ENCODE data around the gene SAXO2.
A peak's percentile ranks its signal among the peaks of the same experiment; 100 is the strongest.
"Not testable (repeated sequence)": the region's sequence is repeated elsewhere in the genome, so short reads cannot be mapped to it uniquely, and the experiment has no call there.

SAXO2 gene, protein sequence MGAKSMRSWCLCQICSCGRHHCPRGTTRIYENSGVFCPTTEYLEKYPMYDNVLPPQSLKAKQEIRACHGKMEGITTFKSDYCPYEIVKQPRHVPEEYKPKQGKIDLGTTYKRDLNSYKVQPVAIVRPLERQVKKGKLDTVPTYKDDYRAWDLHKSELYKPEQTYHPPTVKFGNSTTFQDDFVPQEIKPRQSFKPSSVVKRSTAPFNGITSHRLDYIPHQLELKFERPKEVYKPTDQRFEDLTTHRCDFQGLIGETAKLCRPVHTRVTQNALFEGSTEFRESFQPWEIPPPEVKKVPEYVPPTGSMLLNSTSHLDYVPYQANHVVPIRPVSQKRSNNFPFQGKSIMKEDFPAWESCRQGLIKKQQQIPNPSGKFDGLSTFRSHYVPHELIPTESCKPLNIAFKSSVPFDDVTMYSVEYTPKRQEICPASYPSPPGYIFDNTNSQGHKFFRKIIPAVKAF

DNA sequence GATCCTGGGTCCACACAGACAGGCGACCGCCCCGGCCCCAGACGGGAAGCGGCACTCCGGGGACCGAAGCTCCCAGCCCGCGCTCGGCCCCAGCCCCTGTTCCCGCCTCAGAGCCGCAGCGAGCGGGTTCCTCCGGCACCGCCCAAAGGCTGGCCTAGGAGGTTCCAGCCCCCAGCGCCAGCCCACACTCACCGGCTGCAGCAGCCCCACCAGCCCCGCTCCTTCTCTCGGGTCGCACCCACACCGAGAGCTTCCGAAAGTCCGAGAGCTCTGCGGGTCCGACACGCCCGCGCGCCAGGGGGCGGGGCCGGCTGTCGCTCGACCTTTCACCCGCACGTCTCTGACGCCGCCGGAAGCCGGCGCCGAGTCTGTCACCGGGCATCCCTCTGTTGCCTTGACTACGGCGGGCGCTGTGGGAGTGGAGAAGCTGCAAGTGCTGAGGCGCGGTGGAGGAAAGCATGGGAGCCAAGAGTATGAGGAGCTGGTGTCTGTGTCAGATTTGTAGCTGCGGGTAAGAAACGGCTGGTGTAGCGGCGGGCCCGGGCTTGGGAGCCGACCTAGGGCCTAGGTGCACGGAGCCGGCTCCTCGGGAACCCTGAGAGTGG is at the start of gene SAXO2, which contains the start of gene EFL1:
TSS of gene SAXO2 (plus strand) at position 397 of the 605 bp plus-strand sequence. CDS start at position 459, 62 bp downstream.
TSS of gene EFL1 (minus strand) at position 313 of the 605 bp plus-strand sequence. CDS start 956 bp downstream, outside the sequence.
- peak; percentile 90 for DNase-seq
- peak within 1 kb of the TSS; percentile 83 for H3K4me3 ChIP-seq (ENCODE audit: low read depth, low read length)
- TF ChIP-seq, protein P1, sequence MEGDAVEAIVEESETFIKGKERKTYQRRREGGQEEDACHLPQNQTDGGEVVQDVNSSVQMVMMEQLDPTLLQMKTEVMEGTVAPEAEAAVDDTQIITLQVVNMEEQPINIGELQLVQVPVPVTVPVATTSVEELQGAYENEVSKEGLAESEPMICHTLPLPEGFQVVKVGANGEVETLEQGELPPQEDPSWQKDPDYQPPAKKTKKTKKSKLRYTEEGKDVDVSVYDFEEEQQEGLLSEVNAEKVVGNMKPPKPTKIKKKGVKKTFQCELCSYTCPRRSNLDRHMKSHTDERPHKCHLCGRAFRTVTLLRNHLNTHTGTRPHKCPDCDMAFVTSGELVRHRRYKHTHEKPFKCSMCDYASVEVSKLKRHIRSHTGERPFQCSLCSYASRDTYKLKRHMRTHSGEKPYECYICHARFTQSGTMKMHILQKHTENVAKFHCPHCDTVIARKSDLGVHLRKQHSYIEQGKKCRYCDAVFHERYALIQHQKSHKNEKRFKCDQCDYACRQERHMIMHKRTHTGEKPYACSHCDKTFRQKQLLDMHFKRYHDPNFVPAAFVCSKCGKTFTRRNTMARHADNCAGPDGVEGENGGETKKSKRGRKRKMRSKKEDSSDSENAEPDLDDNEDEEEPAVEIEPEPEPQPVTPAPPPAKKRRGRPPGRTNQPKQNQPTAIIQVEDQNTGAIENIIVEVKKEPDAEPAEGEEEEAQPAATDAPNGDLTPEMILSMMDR (IDR thresholded peaks at IDR 0.05; ENCODE audit: low read depth, low read length, missing control alignments), result no peak
- H3K27me3 ChIP-seq (replicated peaks), result no peaks in the 10 kb centered on the region
- in situ Hi-C loops (cut with HindIII; ENCODE audit: low pct_ligation_motif_present, low sequenced_read_pairs), result no loop called here
- H3K27ac ChIP-seq, result peak within 1 kb of the TSS; percentile 37
- H3K36me3 ChIP-seq (replicated peaks), result no peaks in the 10 kb centered on the region

DNA sequence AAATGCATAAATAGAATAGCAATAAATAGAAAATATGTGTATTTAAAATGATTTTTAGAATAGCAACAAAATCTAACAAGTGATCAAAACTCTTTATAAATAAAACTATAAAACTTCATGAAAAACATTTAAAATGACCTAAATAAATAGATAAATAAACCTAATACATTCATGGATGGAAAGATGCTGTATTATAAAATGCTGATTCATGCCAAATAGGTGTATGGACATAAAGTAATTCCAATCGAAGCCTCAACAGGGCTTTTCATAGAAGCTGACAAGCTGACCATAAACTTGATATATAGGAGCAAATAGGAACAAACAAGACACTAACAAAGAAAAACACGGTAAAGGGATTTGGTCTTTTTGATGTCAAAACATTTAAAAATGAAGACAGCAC is 46.5 kb upstream of the SAXO2 start:
- H3K27me3 ChIP-seq (replicated peaks); in situ Hi-C loops (cut with HindIII; ENCODE audit: low pct_ligation_motif_present, low sequenced_read_pairs); H3K27ac ChIP-seq; DNase-seq; H3K4me3 ChIP-seq (ENCODE audit: low read depth, low read length); H3K36me3 ChIP-seq (replicated peaks): not testable (repeated sequence)

DNA sequence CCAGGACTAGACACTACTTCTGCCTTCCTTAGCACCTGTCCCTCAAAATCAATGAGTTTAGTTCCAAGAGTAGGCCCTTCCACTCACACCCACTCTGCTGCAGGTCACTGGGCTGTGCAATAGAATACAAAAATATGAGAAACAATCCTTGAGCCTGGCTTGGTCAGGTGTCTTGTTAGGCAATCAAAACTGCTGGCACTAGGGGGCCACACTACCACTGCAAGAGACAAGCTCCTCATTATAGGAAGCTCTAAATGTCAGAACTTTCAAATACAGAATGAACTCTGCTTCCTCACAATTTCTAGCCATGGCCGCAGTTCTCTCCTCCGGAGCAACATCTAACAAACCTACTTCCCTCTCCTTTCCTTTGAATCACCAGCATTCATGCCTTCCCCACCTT is 41.1 kb upstream of the SAXO2 start:
- in situ Hi-C loops (cut with HindIII; ENCODE audit: low pct_ligation_motif_present, low sequenced_read_pairs); H3K36me3 ChIP-seq (replicated peaks); H3K27ac ChIP-seq; H3K27me3 ChIP-seq (replicated peaks); H3K4me3 ChIP-seq (ENCODE audit: low read depth, low read length): not testable (repeated sequence)
- TF ChIP-seq, protein P1 (IDR thresholded peaks at IDR 0.05; ENCODE audit: low read depth, low read length, missing control alignments), result peak; percentile 54
- peak; percentile 31 for DNase-seq

DNA sequence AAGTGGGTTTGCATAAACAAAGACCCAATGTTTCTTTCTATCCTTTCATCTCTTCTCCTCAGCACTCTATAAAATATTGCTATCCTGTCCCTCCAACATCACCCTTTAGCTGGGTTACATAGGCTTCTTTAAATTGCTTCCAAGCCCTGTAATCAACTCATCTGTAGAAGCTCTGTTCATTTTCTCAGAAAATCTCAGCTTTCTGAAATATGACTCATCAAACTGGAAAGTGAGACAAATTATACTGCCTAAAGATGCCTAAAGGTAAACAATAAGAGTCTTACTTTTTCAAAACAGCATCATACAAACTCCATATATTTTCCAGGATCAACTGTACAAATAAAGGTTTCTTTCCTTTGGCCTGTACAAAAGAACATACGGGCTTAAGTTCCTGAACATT is 33.9 kb upstream of the SAXO2 start:
- Histone ChIP-seq H3K4me3 (ENCODE audit: low read depth, low read length) (no peak overlapping the region), H3K36me3 (replicated peaks) (peaks cover 5% of the 10 kb centered on the region), H3K27me3 (replicated peaks) (no peaks in the 10 kb centered on the region), H3K27ac (no peak overlapping the region)
- in situ Hi-C loops (cut with HindIII; ENCODE audit: low pct_ligation_motif_present, low sequenced_read_pairs), result no loop called here
- TF ChIP-seq, protein P1 (IDR thresholded peaks at IDR 0.05; ENCODE audit: low read depth, low read length, missing control alignments), result no peak
- no peak for DNase-seq

DNA sequence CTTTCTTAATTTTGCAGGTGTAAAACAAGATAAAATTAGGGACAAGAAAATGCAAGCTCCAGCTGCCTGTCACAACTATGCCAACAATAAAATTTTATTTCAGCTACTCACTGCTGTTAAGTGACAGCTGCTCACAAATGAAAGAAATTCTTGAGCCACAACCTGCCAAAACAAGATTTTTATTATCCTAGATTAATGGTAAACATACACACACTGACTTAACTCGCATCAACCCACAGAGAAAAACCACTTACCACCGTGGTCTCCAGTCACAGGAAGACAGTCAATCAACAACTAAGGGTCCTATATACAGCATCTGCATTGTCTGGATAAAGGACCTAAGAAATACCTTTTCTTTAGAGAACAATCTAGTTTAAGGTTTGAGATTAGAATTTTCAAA is 31.4 kb upstream of the SAXO2 start:
- Histone ChIP-seq H3K27ac (no peak overlapping the region), H3K36me3 (replicated peaks) (peaks cover 3% of the 10 kb centered on the region), H3K4me3 (ENCODE audit: low read depth, low read length) (no peak overlapping the region), H3K27me3 (replicated peaks) (no peaks in the 10 kb centered on the region)
- no peak for DNase-seq
- in situ Hi-C loops (cut with HindIII; ENCODE audit: low pct_ligation_motif_present, low sequenced_read_pairs), result no loop called here
- TF ChIP-seq, protein P1 (IDR thresholded peaks at IDR 0.05; ENCODE audit: low read depth, low read length, missing control alignments), result no peak

DNA sequence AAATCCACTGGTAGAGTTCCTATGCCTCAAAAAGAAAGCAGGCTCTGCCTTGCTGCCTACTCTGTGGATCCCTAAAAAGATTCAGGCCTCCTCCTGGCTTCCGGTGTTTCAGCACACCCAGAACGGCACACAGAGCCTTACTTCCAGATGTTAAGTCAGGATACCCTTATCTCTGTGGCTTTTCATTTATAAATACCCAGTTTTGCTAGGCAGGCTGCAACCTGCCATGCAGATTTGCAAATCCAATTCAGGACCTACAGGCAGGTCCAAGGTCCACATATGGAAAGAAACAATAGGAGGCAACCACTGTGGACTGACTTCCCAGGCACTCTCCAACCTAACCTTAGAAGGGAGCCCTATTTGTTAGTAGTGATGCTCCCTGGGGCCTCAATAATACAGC is 30.8 kb upstream of the SAXO2 start:
- TF ChIP-seq, protein P1 (IDR thresholded peaks at IDR 0.05; ENCODE audit: low read depth, low read length, missing control alignments), result no peak
- Histone ChIP-seq H3K4me3 (ENCODE audit: low read depth, low read length) (no peak overlapping the region), H3K27me3 (replicated peaks) (no peaks in the 10 kb centered on the region), H3K36me3 (replicated peaks) (peaks cover 3% of the 10 kb centered on the region), H3K27ac (no peak overlapping the region)
- no peak for DNase-seq
- in situ Hi-C loops (cut with HindIII; ENCODE audit: low pct_ligation_motif_present, low sequenced_read_pairs), result no loop called here

DNA sequence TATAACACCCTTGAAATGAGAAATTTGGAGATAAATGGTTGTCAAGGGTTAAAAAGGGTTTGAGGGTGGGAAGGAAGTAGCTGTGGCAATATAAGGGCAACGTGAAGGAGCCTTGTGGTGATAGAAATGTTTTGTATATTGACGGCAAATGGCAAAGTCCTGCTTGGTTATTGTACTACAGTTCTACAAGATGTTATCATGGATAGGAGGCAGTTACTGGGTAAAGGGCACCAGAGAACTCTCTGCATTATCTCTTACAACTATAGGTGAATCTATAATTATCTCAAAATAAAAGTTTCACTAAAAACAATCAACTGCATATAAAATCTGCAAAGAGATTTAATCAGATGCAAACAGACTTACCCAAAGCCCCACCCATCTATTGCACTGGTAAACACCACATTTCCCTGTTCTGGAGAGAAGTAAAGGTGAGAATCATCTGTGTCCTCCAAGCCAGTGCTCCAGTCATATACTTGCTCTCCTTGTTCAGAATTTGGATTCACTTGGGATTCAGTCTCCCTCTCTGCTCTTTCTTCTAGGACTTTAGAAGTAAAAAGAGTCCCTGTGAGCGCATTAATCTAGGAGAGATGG is 24.6 kb upstream of the SAXO2 start:
- H3K27me3 ChIP-seq (replicated peaks); H3K4me3 ChIP-seq (ENCODE audit: low read depth, low read length); in situ Hi-C loops (cut with HindIII; ENCODE audit: low pct_ligation_motif_present, low sequenced_read_pairs); H3K27ac ChIP-seq; DNase-seq; H3K36me3 ChIP-seq (replicated peaks): not testable (repeated sequence)
